ENCODE measurements around the gene SF3B6. TPM values are rescaled to one million over a fixed set of nuclear protein-coding genes. Genes with fewer than 3 reads are reported as not detected.
"Not testable (repeated sequence)": the region's sequence is repeated elsewhere in the genome, so short reads cannot be mapped to it uniquely, and the experiment has no call there.

Gene SF3B6
- total RNA-seq, 1 donor from 2014 or later = 127 TPM

- DNase-seq (ENCODE audit: low spot score) = not testable (repeated sequence)
These were observed 17.1 kb upstream of the SF3B6 start for GRCh38 chr2:24093270-24093669.

GRCh38 chr2:24088821-24089359 is 12.8 kb upstream of the SF3B6 start:
- DNase-seq (ENCODE audit: low spot score) = no peak

- no peak for DNase-seq (ENCODE audit: low spot score)
These were observed 10.9 kb upstream of the SF3B6 start for GRCh38 chr2:24087032-24087431.

GRCh38 chr2:24086241-24086640 is 10.1 kb upstream of the SF3B6 start:
- no peak for DNase-seq (ENCODE audit: low spot score)

- DNase-seq (ENCODE audit: low spot score) = no peak
These were observed 9.0 kb upstream of the SF3B6 start for GRCh38 chr2:24085200-24085489.

- peak; percentile 94 for DNase-seq (ENCODE audit: low spot score)
These were observed 8.5 kb upstream of the SF3B6 start, which contains the start of gene TP53I3 for GRCh38 chr2:24084386-24085199. Gene TP53I3 (minus strand): TSS chr2:24084834. CDS start chr2:24084326, 508 bp downstream.

GRCh38 chr2:24083567-24084385 is 7.7 kb upstream of the SF3B6 start:
- peak; percentile 94 for DNase-seq (ENCODE audit: low spot score)

- no peak for DNase-seq (ENCODE audit: low spot score)
These were observed 6.9 kb upstream of the SF3B6 start for GRCh38 chr2:24082787-24083566.

- DNase-seq (ENCODE audit: low spot score) = no peak
These were observed 4.6 kb upstream of the SF3B6 start for GRCh38 chr2:24080701-24081100.

- no peak for DNase-seq (ENCODE audit: low spot score)
These were observed 1.8 kb upstream of the SF3B6 start for GRCh38 chr2:24077879-24078278.

- DNase-seq (ENCODE audit: low spot score) = no peak
These were observed 1.4 kb upstream of the SF3B6 start for GRCh38 chr2:24077535-24077877.

GRCh38 chr2:24076849-24077534 is 866 bp upstream of the SF3B6 start:
- peak; percentile 44 for DNase-seq (ENCODE audit: low spot score)

- DNase-seq (ENCODE audit: low spot score) = no peak
These were observed 867 bp downstream of the SF3B6 start for GRCh38 chr2:24075259-24075658.

GRCh38 chr2:24073816-24074215 is 2.3 kb downstream of the SF3B6 start:
- no peak for DNase-seq (ENCODE audit: low spot score)

- DNase-seq (ENCODE audit: low spot score) = no peak
These were observed 3.9 kb downstream of the SF3B6 start for GRCh38 chr2:24072259-24072658.

- DNase-seq (ENCODE audit: low spot score) = no peak
These were observed 10.8 kb downstream of the SF3B6 start for GRCh38 chr2:24065341-24065740.

GRCh38 chr2:24058564-24059271 is 17.4 kb downstream of the SF3B6 start:
- DNase-seq (ENCODE audit: low spot score) = no peak

- no peak for DNase-seq (ENCODE audit: low spot score)
These were observed 20.4 kb downstream of the SF3B6 start for GRCh38 chr2:24055750-24056149.

- no peak for DNase-seq (ENCODE audit: low spot score)
These were observed 21.6 kb downstream of the SF3B6 start for GRCh38 chr2:24054366-24055010.

GRCh38 chr2:24052951-24053350 is 23.2 kb downstream of the SF3B6 start:
- no peak for DNase-seq (ENCODE audit: low spot score)

Measured in umbilical cord (tissue), 2 donors.